VCaP (cell line): ENCODE results near the gene SKI.
"Not testable (repeated sequence)": the region's sequence is repeated elsewhere in the genome, so short reads cannot be mapped to it uniquely, and the experiment has no call there.

Experiments
- H3K27ac ChIP-seq: fragments of 450-650 bp; 2 replicates; pipeline ENCODE4 v1.5.1; 2017
- CTCF ChIP-seq: fragments of 450-650 bp; conservative IDR thresholded peaks from 2 replicates; pipeline ENCODE4 v1.5.1; 2017; ENCODE audit warnings: mild to moderate bottlenecking, moderate library complexity

The SKI gene

GRCh38 chr1:2330035-2330434, 101.9 kb downstream of the SKI start:
- no peak overlapping the region for H3K27ac ChIP-seq
- TF ChIP-seq CTCF, result no peak

DNA sequence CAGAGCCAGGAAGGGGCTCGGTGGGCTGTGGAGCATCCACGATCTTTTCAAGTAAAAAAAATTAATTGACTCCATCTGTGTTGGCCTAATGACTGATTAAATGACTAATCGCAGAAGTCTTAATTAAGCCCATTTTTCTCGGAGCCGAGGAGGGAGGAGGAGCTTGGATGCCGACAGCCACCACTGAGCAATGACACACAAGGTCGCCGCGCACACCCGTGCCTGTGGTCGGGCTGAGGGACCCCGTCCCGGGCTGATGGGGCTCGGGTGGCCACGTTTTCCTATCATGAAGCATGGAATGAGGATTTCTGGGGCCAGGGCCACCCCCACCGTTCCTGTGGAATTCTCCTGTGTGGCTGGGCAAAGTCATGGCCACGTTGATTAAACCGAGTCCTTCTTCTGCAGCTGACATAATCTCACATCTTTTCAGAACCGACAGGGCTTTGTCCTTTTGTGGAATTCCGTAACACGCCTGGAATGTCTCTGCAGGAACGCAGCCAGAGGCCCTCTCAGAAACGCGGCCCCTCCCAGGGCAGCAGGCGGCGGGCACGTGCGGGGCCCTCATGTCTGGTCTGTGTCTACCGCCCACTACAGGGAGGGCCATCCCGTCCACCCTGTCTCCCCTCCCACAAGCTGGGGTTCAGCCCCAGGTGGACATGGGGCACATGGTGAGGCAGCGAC, 102.5 kb downstream of the SKI start:
- H3K27ac ChIP-seq, result no peak overlapping the region
- TF ChIP-seq CTCF, result no peak

- TF ChIP-seq CTCF, result no peak
These were observed 103.1 kb downstream of the SKI start for GRCh38 chr1:2331200-2331544.

DNA sequence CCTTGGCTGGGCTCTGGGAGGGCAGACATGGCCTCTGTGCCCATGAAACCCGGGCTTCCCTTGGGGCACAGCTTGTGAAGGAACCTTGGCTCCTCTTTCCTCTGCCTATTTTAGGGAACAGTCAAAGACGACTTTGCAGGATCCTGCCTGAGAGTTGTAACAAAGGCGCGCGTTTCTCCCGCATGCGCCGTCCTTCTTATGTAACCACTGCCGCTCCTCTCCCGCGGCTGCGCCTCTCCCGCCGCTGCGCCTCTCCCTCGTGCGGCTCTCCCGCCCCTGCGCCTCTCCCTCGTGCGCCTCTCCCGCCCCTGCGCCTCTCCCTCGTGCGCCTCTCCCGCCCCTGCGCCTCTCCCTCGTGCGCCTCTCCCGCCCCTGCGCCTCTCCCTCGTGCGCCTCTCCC, 103.5 kb downstream of the SKI start:
- not testable (repeated sequence) for H3K27ac ChIP-seq

More at GRCh38 chr1:2331200-2331544, 103.1 kb downstream of the SKI start:
- H3K27ac ChIP-seq, result no peak overlapping the region

DNA sequence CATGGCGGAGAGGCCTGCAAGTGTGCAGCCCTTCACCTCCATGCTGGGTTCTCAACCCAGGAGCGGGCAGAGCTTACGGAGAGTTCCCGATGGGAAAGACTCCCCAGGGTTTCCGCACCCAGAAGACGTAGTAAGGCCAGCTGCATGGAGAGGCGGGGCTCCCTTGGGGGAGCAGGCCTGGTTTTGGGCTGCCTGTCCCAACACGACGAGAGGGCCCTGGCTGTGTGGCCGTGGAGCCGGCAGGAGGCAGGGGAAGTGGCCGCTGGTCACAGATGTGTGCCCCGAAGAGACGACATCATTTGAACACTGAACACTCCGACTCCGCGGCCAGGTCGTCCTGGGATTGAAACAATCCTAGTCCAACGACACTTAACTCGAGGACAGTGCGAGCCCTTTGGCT, 106.2 kb downstream of the SKI start:
- TF ChIP-seq CTCF, result no peak
- no peak overlapping the region for H3K27ac ChIP-seq

DNA sequence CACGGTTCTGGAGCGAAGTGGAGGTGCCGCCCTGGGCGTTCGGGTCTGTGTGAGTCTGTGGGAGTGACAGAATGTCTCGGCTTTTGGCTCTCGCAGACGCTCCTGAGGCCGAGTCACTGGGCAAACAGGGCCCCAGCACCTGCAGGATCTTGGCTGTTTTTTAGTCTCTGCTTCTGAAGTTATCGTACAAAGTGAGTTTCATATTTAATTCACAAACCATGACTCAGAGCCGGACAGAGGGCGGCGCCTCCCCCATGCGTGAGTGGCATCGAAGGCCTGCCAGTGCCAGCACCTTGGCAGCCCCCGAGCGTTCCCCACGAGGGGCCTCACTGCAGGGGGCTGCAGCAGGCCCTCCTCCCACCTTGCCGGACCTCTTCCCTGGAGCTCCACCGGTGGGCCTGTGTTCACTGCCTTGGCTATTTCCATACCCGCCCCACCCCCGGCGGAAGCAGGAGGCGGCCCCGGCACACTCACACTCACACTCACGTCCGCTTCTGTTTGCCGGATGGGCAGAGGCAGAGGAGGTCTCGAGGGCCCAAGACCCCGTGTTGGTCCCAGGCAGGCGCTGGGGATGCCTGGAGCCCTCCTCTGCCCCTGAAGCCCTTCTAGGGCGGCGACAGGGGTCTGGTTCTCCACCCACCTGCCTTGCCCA, 106.9 kb downstream of the SKI start:
- no peak overlapping the region for H3K27ac ChIP-seq
- no peak for TF ChIP-seq CTCF

- no peak overlapping the region for H3K27ac ChIP-seq
- no peak for TF ChIP-seq CTCF
These were observed 107.8 kb downstream of the SKI start for GRCh38 chr1:2335721-2336455.

DNA sequence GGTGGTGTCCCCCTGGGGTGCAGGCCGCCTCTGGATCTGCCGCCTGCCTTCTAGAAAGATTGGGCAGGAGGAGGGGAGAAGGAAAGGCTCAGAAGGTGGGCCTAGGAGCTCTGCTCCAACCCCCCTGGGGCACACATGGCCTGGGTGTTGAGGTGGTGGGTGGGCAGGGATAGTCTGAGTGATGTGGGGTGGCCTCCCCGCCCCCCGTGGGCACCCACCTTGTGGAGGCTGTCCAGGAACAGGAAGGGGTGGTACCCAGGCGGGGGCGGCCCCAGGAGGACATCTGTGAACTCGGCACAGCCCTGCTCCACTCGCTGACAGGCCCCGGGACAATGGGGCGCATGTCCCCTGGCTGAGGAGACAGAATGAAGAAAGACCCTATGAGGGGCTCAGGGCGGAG, 108.4 kb downstream of the SKI start:
- TF ChIP-seq CTCF, result no peak
- no peak overlapping the region for H3K27ac ChIP-seq
